Fibroblast of lung (primary cell): Measurements from ENCODE around the gene PROCA1.
A peak's percentile ranks its signal among the peaks of the same experiment; 100 is the strongest.

Experiments used
- CTCF ChIP-seq, 2 donors: IDR thresholded peaks in 1 of 2; conservative IDR thresholded peaks in 1 of 2; 1 replicate in 1 of 2; 2 replicates in 1 of 2; pipeline ENCODE4 v1.5.1; 2011 to 2012; ENCODE audit warnings: low read length in 2 of 2, control low read depth in 1 of 2, inconsistent platforms in 1 of 2, low read depth in 1 of 2, mild to moderate bottlenecking in 1 of 2
- EZH2 ChIP-seq: IDR thresholded peaks from 2 replicates; pipeline ENCODE4 v1.5.1; 2012; ENCODE audit warnings: low read length, control low read depth, mild to moderate bottlenecking; ENCODE audit errors: missing control alignments

- TF ChIP-seq CTCF (conservative IDR thresholded peaks at IDR 0.05 in 1 of 2, IDR thresholded peaks at IDR 0.05 in 1 of 2; ENCODE audit: low read depth in 1 of 2, low read length in 2 of 2) (peak in 1 of 2 donors; percentile 24), EZH2 (no peak)
Measured at GRCh38 chr17:28710861-28711722, 596 bp downstream of the PROCA1 start.
